Testis (tissue), 2 donors: ENCODE measurements around the gene CEP63.

Experiments used
- CTCF ChIP-seq, 3 experiments: fragments of 450-650 bp in 2 of 3; fragments of 200-600 bp in 1 of 3; sonication (generic) in 1 of 3; IDR thresholded peaks; one replicate each; pipeline ENCODE4 v1.5.1; 2016 to 2019; ENCODE audit warnings: antibody characterized with exemption in 3 of 3, mild to moderate bottlenecking in 2 of 3, moderate library complexity in 1 of 3
- POLR2A ChIP-seq: fragments of 450-650 bp; IDR thresholded peaks from one replicate; pipeline ENCODE4 v1.6.1; 2017; ENCODE audit warnings: antibody characterized with exemption, mild to moderate bottlenecking, moderate library complexity

GRCh38 chr3:134466331-134466730, 19.5 kb upstream of the CEP63 start:
- TF ChIP-seq CTCF (IDR thresholded peaks at IDR 0.05), result no peak
- TF ChIP-seq POLR2A, result no peak
